Astrocyte of the spinal cord (primary cell): ENCODE measurements around the gene GSTP1.
"Not testable (repeated sequence)": the region's sequence is repeated elsewhere in the genome, so short reads cannot be mapped to it uniquely, and the experiment has no call there.

Experiments
- DNase-seq: peaks from one replicate; pipeline ENCODE4 v3.0.0; 2011; ENCODE audit warnings: low read depth, low spot score
- H3K4me3 ChIP-seq: 2 replicates; pipeline ENCODE4 v1.5.1; 2011; ENCODE audit warnings: low read depth, mild to moderate bottlenecking, low read length, moderate library complexity
- in situ Hi-C: cut with HindIII; loops from 2 replicates; pipeline ENCODE4 v1.10.0; 2017; ENCODE audit warnings: low sequenced_read_pairs
- TF ChIP-seq, protein P1 (sequence below): IDR thresholded peaks from 2 replicates; pipeline ENCODE4 v1.5.1; 2012; ENCODE audit warnings: low read depth, mild to moderate bottlenecking, low read length, inconsistent platforms

The GSTP1 gene

DNA sequence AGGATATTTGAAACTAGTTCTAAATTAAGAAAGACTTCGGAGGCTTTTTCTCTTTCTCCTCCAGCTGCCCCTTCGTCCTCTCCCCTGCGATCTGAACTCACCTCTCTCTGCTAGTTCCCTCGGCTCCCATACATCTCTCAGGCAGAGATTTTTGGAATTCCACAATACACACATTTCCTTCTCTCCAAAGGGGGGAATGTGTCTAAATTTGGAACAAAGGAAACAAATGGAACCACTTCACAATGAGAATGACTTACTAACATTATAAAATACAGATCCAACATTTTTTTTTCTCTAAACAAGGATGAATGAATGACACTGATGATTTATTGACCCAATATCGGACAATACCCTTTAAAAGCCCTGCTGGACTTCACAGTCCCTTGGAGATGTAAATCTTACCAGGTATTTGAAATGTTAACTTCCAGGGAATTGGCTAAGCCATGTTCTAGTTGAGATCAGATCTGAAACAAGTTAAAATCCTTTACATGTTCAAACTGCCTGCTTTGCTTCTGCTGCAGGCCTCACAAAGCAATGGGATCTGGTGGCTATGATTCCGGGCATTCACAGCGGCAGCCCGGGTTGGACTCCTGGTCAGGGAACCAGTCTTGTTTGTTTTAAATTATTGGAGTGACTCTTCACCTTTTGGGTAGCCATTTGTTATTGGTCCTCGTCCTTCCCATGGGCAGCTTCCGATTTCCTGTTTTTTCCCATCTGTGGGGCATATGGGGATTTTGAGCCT lies 20.5 kb upstream of the GSTP1 start:
- DNase-seq: no peak
- no peak overlapping the region for H3K4me3 ChIP-seq
- TF ChIP-seq, protein P1, sequence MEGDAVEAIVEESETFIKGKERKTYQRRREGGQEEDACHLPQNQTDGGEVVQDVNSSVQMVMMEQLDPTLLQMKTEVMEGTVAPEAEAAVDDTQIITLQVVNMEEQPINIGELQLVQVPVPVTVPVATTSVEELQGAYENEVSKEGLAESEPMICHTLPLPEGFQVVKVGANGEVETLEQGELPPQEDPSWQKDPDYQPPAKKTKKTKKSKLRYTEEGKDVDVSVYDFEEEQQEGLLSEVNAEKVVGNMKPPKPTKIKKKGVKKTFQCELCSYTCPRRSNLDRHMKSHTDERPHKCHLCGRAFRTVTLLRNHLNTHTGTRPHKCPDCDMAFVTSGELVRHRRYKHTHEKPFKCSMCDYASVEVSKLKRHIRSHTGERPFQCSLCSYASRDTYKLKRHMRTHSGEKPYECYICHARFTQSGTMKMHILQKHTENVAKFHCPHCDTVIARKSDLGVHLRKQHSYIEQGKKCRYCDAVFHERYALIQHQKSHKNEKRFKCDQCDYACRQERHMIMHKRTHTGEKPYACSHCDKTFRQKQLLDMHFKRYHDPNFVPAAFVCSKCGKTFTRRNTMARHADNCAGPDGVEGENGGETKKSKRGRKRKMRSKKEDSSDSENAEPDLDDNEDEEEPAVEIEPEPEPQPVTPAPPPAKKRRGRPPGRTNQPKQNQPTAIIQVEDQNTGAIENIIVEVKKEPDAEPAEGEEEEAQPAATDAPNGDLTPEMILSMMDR: no peak
- in situ Hi-C loops: no loop called here

DNA sequence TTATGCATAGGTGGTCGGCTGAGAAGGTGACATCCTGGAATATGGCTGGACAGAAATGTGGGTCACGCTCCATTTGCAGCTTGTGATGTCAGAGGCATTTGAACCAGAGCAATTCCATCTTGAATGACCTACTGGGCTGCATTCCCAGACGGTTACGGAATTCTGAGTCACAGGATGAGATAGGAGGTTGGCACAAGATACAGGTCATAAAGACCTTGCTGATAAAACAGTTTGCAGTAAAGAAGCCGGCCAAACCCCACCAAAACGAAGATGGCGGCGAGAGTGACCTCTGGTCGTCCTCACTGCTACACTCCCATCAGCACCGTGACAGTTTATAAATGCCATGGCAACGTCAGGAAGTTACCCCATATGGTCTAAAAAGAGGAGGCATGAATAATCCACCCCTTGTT lies 19.9 kb upstream of the GSTP1 start:
- peak; percentile 87 for DNase-seq
- H3K4me3 ChIP-seq, in situ Hi-C loops: not testable (repeated sequence)

DNA sequence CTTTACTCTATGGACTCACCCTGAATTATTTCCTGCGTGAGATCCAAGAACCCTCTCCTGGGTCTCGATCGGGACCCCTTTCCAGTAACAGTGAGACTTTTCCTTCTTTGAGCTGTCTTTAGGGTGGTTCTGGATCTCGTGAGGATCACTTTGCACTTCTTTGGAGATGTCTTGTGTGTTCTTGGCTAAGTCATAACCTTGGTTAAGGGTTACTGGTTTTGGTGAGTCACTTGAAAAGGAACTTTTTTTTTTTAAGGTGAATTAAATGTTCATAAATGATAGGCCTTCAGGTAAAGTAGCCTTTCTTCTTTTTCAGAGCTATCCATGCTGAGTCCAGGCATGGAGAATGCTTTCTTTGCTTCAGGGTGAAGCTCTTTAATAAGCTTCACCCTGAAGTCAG lies 19.4 kb upstream of the GSTP1 start:
- in situ Hi-C loops: no loop called here
- H3K4me3 ChIP-seq: no peak overlapping the region
- peak; percentile 24 for DNase-seq
- TF ChIP-seq, protein P1: no peak

DNA sequence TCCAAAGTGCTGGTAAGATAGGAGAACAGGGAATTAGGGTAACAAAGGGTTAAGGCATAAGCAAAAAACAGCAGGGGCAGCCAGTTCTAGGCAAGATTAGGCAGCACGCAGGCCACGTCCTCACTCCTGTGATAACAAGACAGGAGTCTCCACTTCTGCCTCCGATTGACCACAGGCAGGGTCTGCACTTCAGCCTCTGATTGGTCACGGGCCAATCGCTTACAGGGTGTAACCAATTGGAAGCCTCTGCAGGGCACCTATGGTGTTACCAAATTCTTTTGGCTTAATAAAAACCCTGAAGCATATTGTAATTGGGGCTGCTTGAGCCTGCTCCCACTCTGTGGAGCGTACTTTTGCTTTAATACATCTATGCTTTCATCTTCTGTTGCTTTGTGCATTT lies 12.2 kb upstream of the GSTP1 start:
- TF ChIP-seq, protein P1: no peak
- in situ Hi-C loops: no loop called here
- no peak for DNase-seq
- H3K4me3 ChIP-seq: no peak overlapping the region

DNA sequence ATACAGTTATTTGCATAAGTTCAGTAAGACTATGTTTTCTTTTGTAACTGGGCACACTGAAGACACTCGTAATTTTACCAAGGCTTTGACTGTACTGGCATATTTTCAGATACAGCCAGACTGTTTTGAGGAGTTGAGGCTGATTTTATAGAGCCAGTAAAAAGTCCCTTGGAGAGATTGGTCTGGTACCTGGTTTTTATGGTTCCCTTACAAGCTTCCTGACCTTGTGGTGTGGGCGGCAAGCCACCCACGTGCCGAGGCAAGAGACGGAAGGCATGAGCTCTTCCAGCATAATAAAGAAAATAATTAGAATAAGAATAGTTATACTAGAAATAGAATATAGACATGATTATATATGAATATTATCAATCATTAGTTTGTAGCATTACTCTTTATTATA lies 11.3 kb upstream of the GSTP1 start:
- DNase-seq: no peak
- in situ Hi-C loops: no loop called here
- no peak overlapping the region for H3K4me3 ChIP-seq
- TF ChIP-seq, protein P1: no peak

DNA sequence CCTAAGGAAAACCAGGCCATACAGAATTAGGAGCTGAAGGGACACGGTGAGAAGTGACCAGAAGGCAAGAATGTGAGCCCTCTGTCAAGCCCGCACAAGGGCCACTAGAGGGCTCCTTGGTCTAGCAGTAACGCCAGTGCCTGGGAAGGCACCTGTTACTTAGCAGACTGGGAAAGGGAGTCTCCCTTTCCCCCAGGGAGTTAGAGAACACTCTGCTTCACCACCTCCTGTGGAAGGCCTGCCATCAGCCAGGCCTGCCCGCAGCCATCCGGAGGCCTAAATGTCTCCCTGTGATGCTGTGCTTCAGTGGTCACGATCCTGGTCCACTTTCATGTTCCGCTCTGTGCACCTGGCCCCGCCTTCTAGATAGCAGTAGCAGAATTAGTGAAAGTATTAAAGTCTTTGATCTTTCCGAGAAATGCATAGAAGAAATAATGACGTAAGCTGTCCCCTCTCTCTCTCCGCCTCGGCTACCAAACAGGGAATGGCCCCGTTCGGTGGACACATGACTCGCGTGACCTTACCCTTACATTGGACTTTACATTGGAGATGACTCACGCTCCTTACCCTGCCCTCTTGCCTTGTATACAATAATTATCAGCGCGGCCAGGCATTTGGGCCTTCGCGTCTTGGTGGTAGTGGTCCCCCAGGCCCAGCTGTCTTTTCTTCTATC lies 10.7 kb upstream of the GSTP1 start:
- TF ChIP-seq, protein P1: peak; percentile 81
- peak; percentile 42 for DNase-seq
- no peak overlapping the region for H3K4me3 ChIP-seq
- in situ Hi-C loops: no loop called here

DNA sequence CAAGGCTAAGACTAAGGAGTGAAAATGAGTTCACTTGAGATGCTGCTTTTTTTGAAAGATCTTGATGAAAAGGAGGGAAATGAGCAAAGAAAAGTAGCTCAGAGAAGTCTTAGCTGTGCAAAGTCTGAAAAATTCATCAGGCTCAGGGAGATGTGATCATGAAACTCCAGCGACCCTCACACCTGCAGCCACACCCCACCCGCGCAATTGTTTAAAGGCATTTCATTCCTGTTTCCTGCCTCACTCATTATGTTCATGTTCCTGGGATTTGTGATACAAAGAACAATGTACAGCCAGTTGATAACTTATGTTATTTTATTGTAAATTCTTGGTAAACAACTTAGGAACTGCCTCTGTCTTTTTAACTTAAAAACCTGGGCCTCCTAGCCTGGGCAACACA lies 8.7 kb upstream of the GSTP1 start:
- TF ChIP-seq, protein P1: no peak
- H3K4me3 ChIP-seq: no peak overlapping the region
- in situ Hi-C loops: no loop called here
- no peak for DNase-seq
